Measurements from ENCODE around the gene ARHGEF17. TPM values are rescaled to one million over a fixed set of nuclear protein-coding genes. Genes with fewer than 3 reads are reported as not detected.

The ARHGEF17 gene
- total and polyA plus RNA-seq, 2 of the 8 experiments (the other 6 are each of a cell fraction or from before 2014, with no cell fraction given) = 11.3 to 14.6 TPM

- TF ChIP-seq CHD7 (IDR thresholded peaks at IDR 0.05; ENCODE audit: insufficient replicate concordance, low read length) (no peak), BACH1 (IDR thresholded peaks at IDR 0.05; ENCODE audit: low read length) (no peak), TEAD4 (IDR thresholded peaks at IDR 0.05; ENCODE audit: low read depth, low read length) (no peak), TCF12 (IDR thresholded peaks at IDR 0.05; ENCODE audit: low read depth, low read length) (no peak), MAX (IDR thresholded peaks at IDR 0.05) (no peak), NANOG (IDR thresholded peaks at IDR 0.05; ENCODE audit: insufficient read depth, low read depth, low read length, poor library complexity, severe bottlenecking) (no peak), HDAC2 (IDR thresholded peaks at IDR 0.05; ENCODE audit: borderline replicate concordance in 1 of 2, low read depth in 2 of 2, low read length in 2 of 2) (no peak), GABPA (IDR thresholded peaks at IDR 0.05; ENCODE audit: borderline replicate concordance, insufficient read depth, low read length) (no peak)
Observed at GRCh38 chr11:73277467-73277866, 30.6 kb upstream of the ARHGEF17 start (continued).

Data from H1 (cell line).